Mucosa of descending colon (tissue), 3 donors: ENCODE measurements around the gene REXO1. TPM values are rescaled to one million over a fixed set of nuclear protein-coding genes. Genes with fewer than 3 reads are reported as not detected.

Source experiments
- ATAC-seq: fragments of 200-7000 bp; cut with Tn5 transposase; one replicate; pipeline ENCODE4 v1.9.1; 2020; ENCODE audit warnings: mild to moderate bottlenecking, moderate library complexity
- DNase-seq, 3 donors: peaks; one replicate each; pipeline ENCODE4 v3.0.0-alpha.2; 2020
- H3K36me3 ChIP-seq: fragments of 200-600 bp; one replicate; pipeline ENCODE4 v1.8.0; 2021; ENCODE audit warnings: low read depth, mild to moderate bottlenecking
- H3K4me1 ChIP-seq: fragments of 200-600 bp; one replicate; pipeline ENCODE4 v1.8.0; 2021; ENCODE audit warnings: low read depth, mild to moderate bottlenecking
- H3K4me3 ChIP-seq: fragments of 200-600 bp; one replicate; pipeline ENCODE4 v1.8.0; 2021; ENCODE audit warnings: mild to moderate bottlenecking
- H3K9me3 ChIP-seq: fragments of 200-600 bp; one replicate; pipeline ENCODE4 v1.8.0; 2021; ENCODE audit warnings: mild to moderate bottlenecking
- CTCF ChIP-seq: fragments of 200-600 bp; IDR thresholded peaks from one replicate; pipeline ENCODE4 v1.8.0; 2022; ENCODE audit warnings: antibody characterized with exemption, mild to moderate bottlenecking
- intact Hi-C, 2 donors: fragments of 100-400 bp; cut with DNase I in 1 of 2; cut with micrococcal nuclease in 1 of 2; formaldehyde crosslinking; loops; one replicate each; pipeline versions ENCODE4 v1.11.0 to v1.11.1; 2022; cut with DNase I, micrococcal nuclease
- total RNA-seq, 3 donors: library from RNA; stranded (reverse); fragmentation: NEBNext Ultra II Directional in 2 of 3; extraction: Animal tissue kit (Norgen Biotek cat#: 25700) in 2 of 3; gene quantifications; one replicate each; pipeline versions ENCODE4 v1.2.1 to v1.2.4, GENCODE V29; 2021 to 2023
- donor health status: DM: no; HTN: no; CAD: no; lungs with moderate emphysema.
- donor health status: DM: no; HTN: no; CAD: no.
- donor health status: DM: no; HTN: yes; CAD: no.

The REXO1 gene
- total RNA-seq, 3 donors from 2014 or later, result 45.4 to 54.3 (median 50.2) TPM

GRCh38 chr19:1809678-1810077, 38.6 kb downstream of the REXO1 start:
- Histone ChIP-seq H3K36me3 (no peaks in the 10 kb centered on the region), H3K4me3 (no peak overlapping the region), H3K4me1 (peaks cover 16% of the 10 kb centered on the region), H3K9me3 (no peaks in the 10 kb centered on the region)
- DNase-seq (peak in 2 of 3 donors; percentile 33 to 49), ATAC-seq (no peak)
- intact Hi-C loops, result no loop called here
- TF ChIP-seq CTCF, result no peak

- H3K4me3 ChIP-seq, result no peak overlapping the region
- no peak for TF ChIP-seq CTCF
- intact Hi-C loops, result no loop called here
- DNase-seq, result no peak
- H3K9me3 ChIP-seq, result no peaks in the 10 kb centered on the region
- no peak for ATAC-seq
- H3K36me3 ChIP-seq, result no peaks in the 10 kb centered on the region
- H3K4me1 ChIP-seq, result peaks cover 14% of the 10 kb centered on the region
These were observed 39.9 kb downstream of the REXO1 start for GRCh38 chr19:1808395-1808731.

DNA sequence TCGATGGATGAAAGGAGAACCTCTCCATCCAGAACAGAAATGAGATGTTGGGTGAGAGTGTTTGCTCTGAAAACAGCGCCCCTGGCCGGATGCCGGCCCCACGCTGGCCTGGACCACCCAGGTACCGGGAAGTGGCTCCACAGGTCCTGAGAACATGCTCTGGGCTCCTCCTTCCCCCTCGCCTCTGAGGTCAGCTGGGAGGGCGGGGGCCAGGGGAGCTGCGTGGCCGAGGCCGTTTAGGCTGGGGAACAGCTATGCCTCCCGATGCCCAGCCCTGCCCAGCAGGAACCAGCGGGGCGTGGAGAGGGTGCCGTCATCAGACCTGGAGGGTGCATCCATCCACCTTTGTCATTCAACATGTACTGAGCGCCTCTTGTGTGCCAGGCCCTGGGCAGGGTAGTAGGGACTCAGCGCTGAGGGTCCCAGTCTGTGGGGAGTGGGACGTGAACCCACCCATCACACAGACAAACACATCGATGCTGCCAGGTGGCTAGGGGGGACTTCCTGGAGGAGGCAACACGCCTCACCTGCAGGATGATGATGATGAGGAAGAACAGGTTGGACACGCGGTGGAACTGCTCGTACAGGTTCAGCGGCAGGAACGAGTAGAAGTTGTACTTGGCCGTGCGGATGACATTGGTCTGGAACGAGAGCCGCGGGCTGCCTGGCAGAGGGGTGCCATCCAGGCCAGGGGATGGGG, 40.4 kb downstream of the REXO1 start:
- Histone ChIP-seq H3K9me3 (no peaks in the 10 kb centered on the region), H3K36me3 (no peaks in the 10 kb centered on the region), H3K4me3 (no peak overlapping the region), H3K4me1 (peaks cover 9% of the 10 kb centered on the region)
- ATAC-seq, result no peak
- no peak for TF ChIP-seq CTCF
- intact Hi-C loops, result no loop called here
- peak in 2 of 3 donors; percentile 18 to 48 for DNase-seq

DNA sequence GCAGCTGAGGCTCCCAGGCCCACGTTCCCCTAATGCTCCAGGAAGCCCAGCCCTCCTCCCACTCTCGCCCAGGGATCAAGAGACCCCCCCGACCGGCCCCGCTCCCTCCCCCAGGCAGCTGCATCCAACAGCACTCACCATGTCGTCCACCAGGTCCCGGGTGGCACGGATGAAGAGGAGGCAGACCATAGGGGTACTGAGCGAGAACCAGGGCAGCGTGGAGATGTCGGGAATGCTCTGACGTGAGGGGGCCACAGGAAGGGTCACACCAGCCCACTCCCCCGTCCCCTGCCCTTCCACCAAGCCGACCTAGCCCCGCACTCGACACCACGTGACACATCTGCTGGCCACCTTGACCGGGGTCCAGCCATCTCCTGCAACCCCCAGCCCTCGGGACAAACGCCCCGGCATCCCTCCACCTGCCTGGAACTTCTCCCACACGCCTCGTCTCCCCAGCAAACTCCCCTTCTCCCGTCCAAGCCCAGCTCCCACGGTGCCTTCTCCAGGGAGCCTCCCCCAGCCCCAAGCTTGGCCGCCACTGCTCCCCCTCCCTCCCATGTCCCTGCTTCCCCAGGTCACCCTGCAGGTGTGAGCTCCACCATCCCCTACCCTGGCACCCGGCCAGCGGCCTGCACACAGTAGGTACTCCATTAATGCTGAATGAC, 41.1 kb downstream of the REXO1 start:
- Histone ChIP-seq H3K4me1 (peaks cover 6% of the 10 kb centered on the region), H3K9me3 (no peaks in the 10 kb centered on the region), H3K4me3 (no peak overlapping the region), H3K36me3 (no peaks in the 10 kb centered on the region)
- DNase-seq (peak in 1 of 3 donors; percentile 51), ATAC-seq (no peak)
- intact Hi-C loops, result no loop called here
- no peak for TF ChIP-seq CTCF

- peak in 2 of 3 donors; percentile 22 to 43 for DNase-seq
- Histone ChIP-seq H3K36me3 (no peaks in the 10 kb centered on the region), H3K9me3 (no peaks in the 10 kb centered on the region), H3K4me1 (peaks cover under 1% of the 10 kb centered on the region), H3K4me3 (no peak overlapping the region)
- ATAC-seq, result no peak
- intact Hi-C loops, result no loop called here
- no peak for TF ChIP-seq CTCF
These were observed 41.9 kb downstream of the REXO1 start for GRCh38 chr19:1806184-1807029.
